HG02885 (cell line): ENCODE measurements around the gene APBA1.
A peak's percentile ranks its signal among the peaks of the same experiment; 100 is the strongest.

Experiments
- ATAC-seq: cut with Tn5 transposase; IDR thresholded peaks from one replicate; pipeline ENCODE4 v1.9.1; 2021; ENCODE audit warnings: mild to moderate bottlenecking; ENCODE audit not compliant: unreplicated experiment, poor library complexity

APBA1 gene

DNA sequence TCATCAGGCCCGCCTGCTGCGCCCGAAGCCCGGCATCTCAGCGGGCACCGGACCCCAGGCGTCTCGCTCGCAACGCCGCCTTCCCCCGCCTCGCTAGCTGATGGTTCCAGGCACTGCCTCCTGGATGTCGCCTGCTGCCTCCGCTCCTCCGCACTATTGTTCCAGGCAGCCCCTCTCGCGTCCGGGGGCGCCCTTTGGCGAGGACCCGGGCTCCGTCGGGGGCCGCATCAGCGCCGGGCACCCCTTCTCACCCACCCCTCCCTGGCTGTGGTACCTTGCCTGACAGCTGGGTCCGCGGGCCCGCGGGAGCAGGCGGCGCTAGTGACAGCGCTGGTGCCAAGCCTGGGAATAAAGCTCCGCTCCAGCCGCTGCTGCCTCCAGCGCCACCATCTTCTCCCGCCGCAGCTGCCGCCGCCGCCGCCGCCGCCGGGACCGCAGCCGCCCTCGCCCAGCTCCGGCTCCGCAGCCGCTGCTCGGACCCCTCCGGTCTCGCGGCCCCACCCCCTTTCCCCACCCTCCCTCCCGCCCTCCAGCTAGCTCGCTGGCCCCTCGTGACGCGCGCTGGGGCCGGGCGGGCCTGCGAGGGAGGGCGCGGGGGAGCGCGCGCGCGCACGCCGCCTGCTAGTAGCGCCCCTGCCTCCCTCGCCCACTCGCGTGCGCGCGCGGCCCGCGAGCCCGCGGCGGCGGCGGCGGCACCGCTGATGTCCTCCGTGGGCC, at the start of gene APBA1:
TSS of gene APBA1 (minus strand) at position 493 of the 717 bp plus-strand sequence.
- peak; percentile 60 for ATAC-seq

DNA sequence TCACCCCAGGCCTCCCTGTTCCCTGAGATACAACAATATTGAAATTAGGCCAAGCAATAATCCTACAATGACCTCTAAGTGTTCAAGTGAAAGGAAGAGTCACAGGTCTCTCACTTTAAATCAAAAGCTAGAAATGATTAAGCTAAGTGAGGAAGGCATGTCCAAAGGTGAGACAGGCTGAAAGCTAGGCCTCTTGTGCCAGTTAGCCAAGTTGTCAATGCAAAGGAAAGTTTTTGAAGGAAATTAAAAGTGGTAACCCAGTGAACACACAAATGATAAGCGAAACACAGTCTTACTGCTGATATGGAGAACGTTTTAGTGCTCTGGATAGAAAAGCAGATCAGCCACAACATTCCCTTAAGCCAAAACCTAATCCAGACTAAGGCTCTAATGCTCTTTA, 47.8 kb upstream of the APBA1 start:
- ATAC-seq: no peak

DNA sequence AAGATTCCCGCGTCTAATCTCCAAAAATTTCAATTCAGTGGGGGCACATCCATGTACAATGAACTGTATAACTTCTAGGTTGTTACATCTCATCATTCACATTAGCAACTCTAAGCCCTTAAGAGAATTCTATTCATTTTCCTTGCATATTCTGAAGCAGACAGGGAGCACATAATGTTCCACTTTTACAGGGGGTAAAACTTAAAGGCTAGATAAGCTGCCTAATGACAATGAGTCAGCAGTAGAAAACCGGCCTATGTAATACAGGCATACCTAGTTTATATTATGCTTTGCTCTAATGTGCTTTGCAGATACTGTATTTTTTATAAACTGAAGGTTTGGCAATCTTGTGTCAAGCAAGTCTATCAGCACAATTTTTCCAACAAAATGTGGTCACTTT, 47.2 kb upstream of the APBA1 start:
- no peak for ATAC-seq

DNA sequence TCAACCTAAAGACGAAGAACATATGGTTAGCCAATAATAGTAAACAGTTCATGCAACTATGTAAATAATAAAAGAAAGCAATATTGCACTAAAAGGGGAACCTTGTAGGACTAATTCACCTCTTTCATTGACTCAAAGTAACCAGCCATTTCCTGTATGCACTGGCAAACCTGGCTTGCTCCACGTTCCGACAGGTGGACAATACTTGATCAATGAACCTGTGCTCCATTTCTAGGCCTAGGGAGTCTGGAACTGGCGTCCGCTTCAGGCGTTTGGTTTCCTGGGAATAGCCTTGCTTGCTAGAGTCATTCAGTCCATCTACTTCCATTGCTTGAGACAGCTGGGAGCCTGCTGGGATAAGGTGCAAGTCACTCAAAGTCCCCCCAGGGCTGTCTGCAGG, 46.0 kb upstream of the APBA1 start:
- ATAC-seq: no peak

DNA sequence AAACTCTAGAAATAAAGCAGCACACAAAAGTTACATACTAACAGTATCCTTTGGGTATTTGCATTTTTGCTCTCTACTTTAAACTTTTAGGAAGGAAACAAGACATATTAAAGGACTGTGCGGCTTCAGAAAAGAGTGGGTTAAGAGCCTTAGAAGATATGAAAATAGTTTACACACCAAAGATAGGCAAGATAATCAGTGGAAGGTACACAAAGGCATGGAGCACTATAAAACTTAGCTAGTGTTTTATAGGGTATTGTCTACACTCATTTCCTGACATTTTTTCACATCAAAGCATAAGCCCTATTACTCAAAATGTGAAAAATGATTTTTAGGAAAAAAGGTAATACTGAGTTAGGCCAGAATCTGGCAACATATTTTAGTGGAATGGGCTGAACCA, 43.7 kb upstream of the APBA1 start:
- no peak for ATAC-seq

DNA sequence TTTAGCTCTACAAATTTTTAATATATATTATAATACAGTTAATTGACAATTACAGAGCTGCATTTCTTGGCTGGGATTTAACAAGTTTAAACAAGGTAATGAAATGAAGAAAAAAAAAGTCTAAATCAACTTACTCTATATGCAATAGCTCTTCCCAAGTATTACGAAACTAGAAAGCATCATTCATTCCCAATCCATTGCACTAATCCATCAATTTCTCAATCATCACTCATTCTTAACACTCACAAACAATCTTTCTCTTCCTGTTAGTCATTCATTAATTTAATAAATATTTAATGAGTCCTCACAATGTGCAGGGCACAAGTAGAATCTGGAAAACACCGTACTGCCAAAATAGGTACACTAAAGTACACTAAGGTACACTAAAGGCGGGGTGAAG, 42.9 kb upstream of the APBA1 start:
- ATAC-seq: no peak

DNA sequence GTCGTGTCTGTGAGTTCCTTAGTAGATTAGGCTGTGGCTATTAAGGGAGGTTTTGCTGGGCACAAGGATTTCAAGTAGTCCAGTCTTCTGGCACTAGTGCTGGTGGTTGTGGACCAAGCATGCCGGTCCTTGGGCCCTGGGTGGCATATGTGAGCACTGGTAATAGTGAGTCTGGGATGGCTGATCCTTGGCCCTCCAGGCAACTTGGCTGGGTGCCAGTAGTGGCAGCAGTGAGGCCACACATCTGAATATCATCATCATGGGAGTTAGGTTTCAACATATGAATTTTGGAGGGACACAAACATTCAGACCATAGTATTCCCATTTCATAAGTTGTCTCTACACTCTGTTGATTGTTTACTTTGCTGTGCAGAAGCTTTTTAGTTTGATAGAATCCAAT, 25.3 kb upstream of the APBA1 start:
- ATAC-seq: no peak

DNA sequence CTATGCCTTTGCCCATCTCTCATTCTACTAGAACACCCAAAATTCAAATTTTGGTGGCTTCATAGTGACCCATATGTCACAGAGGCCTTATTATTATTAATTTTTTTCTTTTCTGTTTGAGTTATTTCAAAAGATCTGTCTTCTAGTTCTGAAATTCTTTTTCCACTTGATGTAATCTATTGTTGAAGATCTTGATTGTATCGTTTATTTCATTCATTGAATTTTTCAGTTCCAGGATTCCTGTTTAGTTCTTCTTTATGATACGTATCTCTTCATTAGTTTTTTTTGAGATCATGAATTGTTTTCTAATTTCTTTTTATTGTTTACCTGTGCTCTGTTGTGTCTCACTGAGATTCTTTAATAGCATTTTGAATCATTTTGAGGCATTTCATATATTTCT, 24.6 kb upstream of the APBA1 start:
- no peak for ATAC-seq

DNA sequence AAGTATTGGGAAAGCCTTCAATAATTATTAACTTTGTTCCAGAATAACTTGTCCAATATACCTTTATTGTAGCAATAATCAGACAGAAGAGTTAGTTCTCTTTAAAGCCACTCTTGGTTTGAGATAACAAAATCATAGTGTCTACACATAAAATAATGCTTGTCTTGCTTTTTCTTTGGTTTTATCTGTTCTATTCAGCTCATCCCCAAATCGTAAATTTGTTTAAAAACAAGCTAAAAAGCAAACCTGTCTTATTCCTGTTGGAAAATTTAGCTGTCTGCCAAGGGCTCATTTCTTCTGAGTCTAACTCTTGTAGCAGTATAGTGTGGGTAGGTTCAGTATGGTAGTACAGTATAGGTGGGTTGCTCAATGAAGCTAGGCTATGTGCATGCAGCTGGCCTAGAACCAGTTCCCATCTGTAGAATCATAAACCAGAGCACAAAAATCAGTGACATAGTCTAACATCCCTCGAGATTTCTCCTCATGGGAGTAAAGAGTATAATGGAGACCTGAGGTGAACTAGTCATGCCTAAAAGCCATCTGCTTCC, 17.9 kb upstream of the APBA1 start:
- ATAC-seq: no peak

DNA sequence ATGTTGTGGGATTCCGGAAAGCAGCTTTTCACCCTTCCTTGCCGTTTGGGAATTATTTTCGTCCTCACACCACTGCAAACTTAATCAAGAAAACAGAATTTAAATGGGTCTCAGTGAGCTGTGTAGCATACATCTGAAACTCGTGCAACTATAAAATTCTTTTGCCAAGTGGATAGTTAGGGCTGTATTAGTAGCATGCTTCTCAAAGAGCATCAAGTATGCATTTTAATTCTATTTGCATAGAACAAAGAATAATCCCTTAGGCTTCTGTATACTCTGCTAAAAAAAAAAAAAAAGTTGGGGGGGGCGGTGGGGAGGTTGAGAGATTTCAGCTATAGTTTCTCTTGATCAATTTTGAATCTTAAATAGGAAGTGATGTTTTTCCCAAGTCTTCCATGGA, 11.8 kb upstream of the APBA1 start:
- ATAC-seq: no peak

DNA sequence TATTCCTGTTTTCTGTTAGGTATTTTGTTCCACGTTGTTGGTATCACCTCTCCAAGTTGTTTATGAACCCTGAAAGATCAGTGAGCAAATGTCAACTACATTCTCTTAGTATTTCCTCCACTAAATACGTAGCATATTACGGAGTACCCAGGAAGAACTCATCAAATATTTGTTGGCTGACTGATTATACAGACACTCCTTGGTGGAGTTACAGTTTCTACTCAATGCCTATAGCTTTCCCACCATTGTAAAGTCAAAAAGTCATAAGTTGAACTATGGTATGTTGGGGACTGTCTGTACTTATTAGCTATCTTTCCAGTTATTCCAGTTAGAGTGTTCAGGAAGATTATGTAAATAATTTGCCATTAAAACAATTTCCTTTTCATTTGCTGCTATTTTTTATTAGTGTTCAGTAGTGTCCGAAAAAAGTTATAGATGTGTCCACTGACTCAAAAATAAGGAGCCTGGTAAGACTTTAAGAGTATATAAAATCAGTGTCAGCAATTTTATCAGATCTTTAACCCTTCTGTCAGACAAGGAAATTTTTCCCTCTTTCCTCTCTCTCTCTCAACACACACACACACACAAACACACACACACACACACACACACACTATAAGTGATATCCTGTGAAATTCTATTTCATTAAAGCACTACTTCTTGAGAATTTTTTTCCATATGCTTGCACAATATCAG, 6.8 kb upstream of the APBA1 start:
- no peak for ATAC-seq

DNA sequence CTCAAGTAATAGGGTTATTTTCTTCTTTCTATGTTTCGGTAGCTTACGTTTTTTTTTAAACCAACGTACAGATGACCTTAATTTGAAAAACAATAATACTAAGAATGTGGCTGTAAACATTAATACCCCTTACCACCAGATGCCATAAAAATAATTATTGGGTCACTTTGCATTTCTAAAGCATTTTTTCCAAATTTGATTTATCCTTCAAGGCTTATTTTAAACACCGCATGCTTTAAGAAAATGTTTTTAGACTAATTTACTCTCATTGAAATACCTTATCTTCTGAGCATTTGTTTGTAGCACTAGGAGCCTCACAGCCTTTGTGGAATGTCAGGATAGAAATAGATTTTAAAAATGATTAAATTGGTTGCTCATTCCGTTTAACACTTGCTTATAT, 5.8 kb upstream of the APBA1 start:
- no peak for ATAC-seq

DNA sequence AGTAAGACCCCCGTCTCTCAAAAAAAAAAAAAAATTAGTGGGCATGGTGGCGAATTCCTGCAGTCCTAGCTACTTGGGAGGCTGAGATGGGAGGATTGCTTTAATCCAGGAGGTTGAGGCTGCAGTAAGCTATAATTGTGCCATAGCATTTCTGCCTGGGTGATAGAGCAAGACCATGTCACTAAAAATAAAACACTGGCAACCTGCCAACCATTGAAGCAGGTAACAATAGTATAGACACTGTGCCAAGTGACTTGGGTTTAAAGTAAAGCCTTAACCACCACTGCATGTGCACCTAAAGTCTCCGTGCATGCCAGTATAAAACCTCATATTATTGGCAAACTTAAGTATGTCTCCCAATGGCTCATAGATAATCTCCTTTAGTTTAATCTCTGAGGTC, 3.4 kb upstream of the APBA1 start:
- no peak for ATAC-seq

DNA sequence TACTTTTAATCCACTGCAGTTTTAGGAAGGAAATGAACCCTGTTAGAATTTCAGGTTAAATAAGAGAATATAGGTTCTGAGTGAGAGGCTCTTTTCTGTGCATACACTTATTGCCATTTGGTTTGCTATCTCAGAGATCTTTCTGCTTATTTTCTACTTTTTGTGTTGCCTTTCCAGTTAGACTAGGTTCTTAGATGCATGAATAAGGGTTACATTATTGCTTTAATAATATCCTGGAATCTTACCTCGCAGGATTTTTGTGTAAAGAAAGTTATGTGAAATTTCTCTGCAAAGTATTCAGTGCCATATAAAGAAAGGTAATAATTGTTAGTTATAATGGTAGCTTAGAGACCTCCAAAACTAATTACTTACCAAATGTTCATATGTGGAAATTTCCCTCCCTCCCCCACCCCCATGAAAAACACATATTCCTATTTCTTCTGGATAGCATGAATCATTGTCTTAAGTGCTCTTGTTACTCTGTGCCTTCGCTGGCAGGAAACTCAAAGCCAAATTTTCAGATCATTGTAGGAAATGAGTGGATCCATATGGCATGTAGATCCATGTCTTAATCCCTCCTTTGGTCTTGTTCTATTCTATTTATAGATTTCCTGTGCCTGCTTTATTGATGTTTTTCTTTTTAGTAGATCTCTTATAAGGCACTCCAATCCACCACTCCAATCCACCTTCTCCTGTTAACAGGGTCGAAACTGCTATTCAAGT, 2.7 kb upstream of the APBA1 start:
- ATAC-seq: no peak

DNA sequence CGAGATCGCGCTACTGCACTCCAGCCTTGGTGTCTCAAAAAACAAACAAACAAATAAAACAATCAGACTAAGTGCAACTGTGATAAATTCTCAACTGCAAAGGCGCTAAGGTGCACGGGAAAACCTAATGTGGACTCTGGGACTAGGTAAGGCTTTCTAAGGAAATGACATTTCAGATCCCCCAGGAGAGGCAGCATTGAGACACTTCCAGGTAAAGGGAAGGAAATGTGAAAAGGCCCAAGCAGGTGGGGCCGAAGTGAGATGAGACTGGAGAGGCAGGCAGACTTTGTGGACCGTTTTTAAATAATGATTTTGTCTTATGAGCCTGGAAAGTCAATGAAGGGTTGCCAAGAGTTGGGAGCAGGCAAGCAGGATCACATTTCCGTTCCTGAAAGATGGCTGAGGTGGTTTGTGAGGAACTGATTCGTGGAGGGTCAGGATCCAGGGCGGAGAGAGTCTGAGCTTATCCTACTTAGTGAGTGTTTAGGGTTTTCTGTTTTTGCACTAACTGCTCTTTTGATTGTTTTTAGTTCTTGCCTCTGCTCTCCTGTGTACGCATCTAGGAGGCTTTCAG, 2.0 kb upstream of the APBA1 start:
- no peak for ATAC-seq

DNA sequence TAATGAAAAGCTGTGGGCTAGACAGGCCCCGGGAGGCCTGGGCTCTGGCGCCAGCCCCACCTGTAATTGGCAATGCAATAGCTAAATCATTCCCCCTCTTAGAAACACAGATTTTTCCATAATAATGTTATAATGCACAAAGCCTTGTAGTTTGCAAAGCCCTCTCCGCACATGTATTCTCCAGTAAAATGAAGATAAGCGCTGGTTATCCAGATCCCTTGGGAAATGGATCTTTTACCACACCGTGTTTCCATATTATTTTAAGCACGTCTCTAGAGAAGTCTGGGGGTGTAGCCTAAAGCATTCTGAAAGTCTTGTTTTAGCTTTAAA, 1.1 kb upstream of the APBA1 start:
- ATAC-seq: no peak

DNA sequence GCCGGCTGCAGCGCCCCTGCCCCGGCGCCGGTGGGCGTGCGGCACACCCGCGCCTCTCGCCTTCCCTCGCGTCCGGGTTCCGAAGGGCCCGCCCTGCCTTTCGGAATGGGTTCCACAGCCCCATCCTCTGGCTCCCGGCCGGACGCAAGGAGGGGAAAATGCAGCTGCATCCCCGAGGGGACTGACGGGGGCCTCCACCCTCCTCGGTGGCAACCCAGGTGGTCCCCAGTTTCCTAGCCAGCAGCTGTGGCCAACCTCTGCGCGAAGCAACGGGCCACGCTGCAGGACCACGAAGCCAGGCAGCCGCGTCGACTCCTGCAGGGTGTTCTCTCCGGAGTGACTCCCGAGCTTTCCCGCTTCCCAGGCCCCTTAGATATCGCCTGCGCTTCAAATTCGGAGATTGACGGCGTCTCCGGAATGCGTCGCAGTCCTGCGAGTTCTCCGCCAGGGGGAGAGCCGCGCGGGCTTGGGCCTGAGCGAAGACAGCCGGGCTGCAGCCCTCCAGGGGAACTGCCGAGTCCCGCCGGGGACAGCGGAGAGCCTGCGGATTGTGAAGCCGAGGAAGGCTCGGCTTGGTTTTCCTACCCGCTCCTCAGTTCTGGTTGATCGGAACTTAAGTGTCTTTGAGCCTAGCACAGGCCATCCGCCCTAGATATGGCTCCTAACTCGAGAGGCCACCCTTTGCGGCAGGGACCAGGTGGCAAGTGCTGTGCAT, 582 bp upstream of the APBA1 start:
- ATAC-seq: peak; percentile 91

DNA sequence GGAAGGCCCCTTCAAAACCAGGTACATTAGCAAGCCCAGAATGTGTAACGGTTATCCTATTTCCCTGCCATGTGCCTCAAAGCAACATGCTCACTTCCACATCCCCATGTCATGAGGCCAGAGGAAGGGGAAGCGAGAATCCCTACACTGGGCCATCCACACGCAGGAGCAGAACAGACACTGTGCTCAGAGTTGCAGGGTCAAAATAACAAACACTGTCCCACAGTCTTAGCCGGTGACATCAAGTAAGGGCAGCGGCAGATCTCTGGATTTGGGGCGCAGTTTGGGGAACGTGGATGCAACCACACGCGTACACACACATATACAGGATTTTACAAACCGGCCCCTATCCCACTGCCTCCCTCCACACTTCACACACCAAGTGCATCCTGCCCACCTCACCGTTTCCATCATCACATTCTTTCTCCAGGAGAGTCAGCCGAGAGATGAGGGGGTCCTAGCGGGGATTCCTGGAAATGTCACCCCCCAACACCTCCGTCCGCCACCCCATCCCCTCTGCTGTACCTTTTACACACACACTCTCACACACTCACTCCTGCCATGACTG, 776 bp downstream of the APBA1 start:
- ATAC-seq: no peak

DNA sequence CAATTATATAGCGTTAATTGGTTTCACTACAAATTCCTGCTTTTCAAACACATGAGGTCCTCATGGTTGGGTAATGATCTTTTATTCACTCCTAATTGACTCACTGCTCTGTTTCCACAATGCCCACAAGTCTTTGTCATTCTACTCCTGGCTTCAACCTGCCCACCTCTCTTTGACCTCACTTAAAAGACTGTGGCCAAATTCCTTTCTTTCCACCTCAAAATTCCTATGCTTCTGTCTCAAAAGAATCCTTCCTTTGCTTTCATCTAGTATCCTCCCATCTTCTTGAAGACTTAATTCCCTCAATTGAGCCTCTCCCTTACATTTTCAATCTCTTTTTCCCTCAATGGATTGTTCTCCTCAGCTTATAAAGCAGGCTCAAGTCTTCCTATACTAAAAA, 4.9 kb downstream of the APBA1 start:
- no peak for ATAC-seq

DNA sequence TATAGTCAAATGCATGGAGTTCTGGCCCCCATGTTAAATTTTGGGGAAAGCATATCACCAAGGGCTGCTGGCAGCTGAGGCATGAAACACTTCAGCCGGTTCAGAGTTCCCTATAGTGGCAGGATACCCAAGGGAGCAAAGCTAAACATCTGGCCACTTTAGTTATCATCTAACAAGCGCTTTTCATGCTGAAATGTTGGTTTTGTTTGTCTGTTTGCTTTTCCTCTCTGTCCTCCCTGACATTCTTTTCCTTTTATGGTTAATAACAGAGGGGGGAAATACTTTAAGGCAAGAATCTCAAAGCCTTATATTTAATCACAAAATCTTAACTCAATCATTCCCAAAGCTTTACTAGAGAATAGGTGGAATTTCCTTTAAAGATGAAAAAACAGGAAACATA, 11.9 kb downstream of the APBA1 start:
- ATAC-seq: no peak
